Activated CD8-positive, alpha-beta memory T cell treated with anti-CD3 and anti-CD28 coated beads, Interleukin-2, amount 50 U/mL, for 24 hours (primary cell): ENCODE measurements around the gene MBNL1.

Experiments
- DNase-seq: peaks from one replicate; pipeline ENCODE4 v3.0.0-alpha.2; 2020; ENCODE audit errors: extremely low read depth

The MBNL1 gene

GRCh38 chr3:152268555-152269055, at the start of gene MBNL1:
MBNL1 (plus strand) TSS chr3:152268929; CDS start chr3:152300194, 31,265 bp downstream.
- DNase-seq = peak; percentile 74

GRCh38 chr3:152219216-152219615, 49.5 kb upstream of the MBNL1 start:
- no peak for DNase-seq

GRCh38 chr3:152219769-152220255, 48.9 kb upstream of the MBNL1 start:
- DNase-seq = no peak

- no peak for DNase-seq
These were observed 46.4 kb upstream of the MBNL1 start for GRCh38 chr3:152222327-152222726.

GRCh38 chr3:152225201-152225600, 43.5 kb upstream of the MBNL1 start:
- DNase-seq = no peak

GRCh38 chr3:152226176-152226575, 42.6 kb upstream of the MBNL1 start:
- no peak for DNase-seq

GRCh38 chr3:152227027-152227426, 41.7 kb upstream of the MBNL1 start:
- DNase-seq = no peak

- DNase-seq = no peak
These were observed 39.0 kb upstream of the MBNL1 start for GRCh38 chr3:152229692-152230091.

GRCh38 chr3:152230370-152230769, 38.4 kb upstream of the MBNL1 start:
- DNase-seq = no peak

GRCh38 chr3:152232001-152232400, 36.7 kb upstream of the MBNL1 start:
- no peak for DNase-seq

GRCh38 chr3:152232679-152233078, 36.0 kb upstream of the MBNL1 start:
- DNase-seq = no peak

GRCh38 chr3:152234657-152235375, 33.9 kb upstream of the MBNL1 start:
- DNase-seq = no peak

- no peak for DNase-seq
These were observed 32.9 kb upstream of the MBNL1 start for GRCh38 chr3:152235709-152236298.

GRCh38 chr3:152236716-152237115, 32.0 kb upstream of the MBNL1 start:
- no peak for DNase-seq

GRCh38 chr3:152241142-152242017, 27.3 kb upstream of the MBNL1 start:
- DNase-seq = no peak

GRCh38 chr3:152243301-152243711, 25.4 kb upstream of the MBNL1 start:
- no peak for DNase-seq

GRCh38 chr3:152243721-152244516, 24.8 kb upstream of the MBNL1 start:
- no peak for DNase-seq

- no peak for DNase-seq
These were observed 24.2 kb upstream of the MBNL1 start for GRCh38 chr3:152244517-152244888.

- no peak for DNase-seq
These were observed 23.1 kb upstream of the MBNL1 start for GRCh38 chr3:152245498-152246170.

- no peak for DNase-seq
These were observed 16.8 kb upstream of the MBNL1 start for GRCh38 chr3:152251916-152252315.

GRCh38 chr3:152252755-152253154, 16.0 kb upstream of the MBNL1 start:
- DNase-seq = no peak
